CD4-positive, alpha-beta T cell treated with Interferon gamma for 1 hour (primary cell): Measurements from ENCODE around the gene TMEM161A.

Source experiments
- DNase-seq: peaks from one replicate; pipeline ENCODE4 v3.0.0-alpha.2; 2020

TMEM161A gene

DNA sequence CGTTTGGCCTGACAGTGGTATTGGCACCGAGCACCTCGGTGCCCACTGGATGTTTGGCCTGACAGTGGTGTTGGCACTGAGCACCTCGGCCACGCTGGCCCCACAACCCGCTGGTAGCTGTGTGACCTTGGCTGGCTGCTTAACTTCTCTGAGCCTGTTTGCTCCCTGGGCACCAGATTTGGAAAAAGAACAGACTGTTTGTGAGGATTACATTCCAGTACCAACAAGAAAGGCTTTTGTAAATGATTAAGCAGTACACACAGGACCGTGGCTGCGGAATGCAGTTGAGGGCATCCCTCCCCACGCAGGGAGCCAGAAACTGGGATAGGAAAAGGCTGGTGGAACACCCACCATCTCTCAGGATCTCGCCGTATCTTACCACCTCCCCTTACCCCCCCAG is 42.6 kb downstream of the TMEM161A start:
- DNase-seq: no peak

DNA sequence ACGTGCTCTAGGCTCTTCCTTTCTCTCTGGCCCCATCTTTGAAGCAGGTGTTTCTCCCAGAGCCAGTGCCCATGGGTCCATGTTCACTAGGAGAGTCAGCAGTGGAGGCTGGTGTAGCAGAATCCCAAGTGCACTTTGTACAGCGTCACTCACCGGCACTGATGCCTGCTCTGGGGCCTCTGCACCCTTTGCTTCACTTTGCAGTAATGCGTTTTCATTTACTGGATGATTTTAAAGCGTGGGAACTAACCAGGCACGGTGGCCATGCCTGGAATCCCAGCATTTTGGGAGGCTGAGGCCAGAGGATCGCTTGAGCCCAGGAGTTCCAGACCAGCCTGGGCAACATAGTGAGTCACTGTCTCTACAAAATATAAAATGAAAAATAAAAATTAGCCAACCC is 43.8 kb downstream of the TMEM161A start:
- DNase-seq: no peak

GRCh38 chr19:19087676-19088075 is 50.6 kb downstream of the TMEM161A start:
- DNase-seq: no peak

DNA sequence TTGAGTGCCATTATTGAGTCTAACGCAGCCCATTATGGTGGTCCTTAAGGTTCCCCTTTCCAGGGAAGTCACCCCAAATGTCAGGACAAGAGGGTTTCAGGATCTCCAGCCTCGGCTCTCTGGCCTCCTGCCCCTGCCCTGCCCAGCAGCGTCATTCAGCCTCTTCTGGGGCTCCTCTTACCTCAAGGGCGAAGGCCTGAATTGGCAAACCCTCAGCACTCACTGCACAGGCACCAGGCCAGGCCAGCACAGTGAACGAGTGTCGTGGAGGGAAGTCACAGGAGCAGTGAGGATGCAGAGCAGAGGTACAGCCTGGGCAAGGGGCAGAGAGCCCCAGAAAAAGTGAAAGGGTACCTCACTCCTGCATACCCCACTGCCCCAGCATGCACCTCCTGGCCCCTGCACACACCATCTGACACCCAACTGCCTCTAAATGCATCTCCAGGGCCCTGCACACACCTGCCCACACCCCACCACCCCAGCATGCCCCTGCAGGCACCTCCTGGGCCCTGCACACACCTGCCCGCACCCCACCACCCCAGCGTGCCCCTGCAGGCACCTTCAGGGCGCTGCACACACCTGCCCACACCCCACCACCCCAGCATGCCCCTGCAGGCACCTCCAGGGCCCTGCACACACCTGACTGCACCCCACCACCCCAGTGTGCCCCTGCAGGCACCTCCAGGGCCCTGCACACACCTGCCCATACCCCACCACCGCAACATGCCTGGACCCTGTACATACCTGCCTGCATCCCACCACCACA is 54.7 kb downstream of the TMEM161A start:
- DNase-seq: no peak

DNA sequence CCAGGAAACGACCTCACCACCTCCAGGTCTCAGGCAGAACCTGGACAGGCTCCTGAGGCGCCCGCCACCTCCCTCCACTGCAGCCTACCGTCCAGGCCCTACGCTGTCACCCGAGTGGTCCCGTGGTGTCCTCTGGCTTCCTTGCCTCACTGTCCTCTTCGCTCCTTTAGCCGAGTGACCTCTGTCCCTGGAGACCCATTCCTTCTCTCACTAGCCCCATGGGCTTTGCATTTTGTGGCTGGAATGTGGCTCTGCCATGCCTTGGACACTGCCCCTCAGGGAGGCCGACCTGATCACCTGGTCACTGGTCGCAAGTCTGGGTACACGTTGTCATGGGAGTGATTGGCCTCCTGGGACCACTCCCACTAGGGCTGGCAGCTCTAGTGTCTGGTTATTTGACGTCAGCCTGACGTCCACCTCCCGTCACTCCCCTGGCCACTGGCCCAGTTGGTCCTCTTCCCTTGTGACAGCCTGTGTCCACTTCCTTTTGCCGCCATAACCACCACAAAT is 56.6 kb downstream of the TMEM161A start:
- DNase-seq: no peak

- no peak for DNase-seq
These were observed 58.7 kb downstream of the TMEM161A start for GRCh38 chr19:19079571-19079970.

GRCh38 chr19:19078801-19079200 is 59.5 kb downstream of the TMEM161A start:
- DNase-seq: no peak

- DNase-seq: no peak
These were observed 61.2 kb downstream of the TMEM161A start for GRCh38 chr19:19077103-19077502.

DNA sequence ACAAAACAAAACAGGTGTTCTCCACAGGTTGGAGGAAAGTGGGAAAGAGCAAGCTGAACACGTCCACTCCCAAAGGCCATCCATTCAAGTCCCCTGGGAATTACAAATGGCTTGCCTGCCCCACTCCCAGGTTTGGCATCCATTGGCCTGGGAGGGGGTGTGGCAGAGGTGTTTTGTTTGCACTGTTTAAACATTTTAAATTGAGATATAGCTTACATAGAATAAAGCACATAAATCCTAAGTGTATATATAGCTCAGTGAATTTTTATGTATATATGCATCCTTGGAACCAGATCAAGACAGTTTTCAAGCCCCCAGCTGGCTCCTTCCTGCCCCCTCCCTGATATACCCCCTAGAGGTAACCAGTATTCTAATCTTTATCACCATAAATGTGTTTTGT is 61.8 kb downstream of the TMEM161A start:
- no peak for DNase-seq

DNA sequence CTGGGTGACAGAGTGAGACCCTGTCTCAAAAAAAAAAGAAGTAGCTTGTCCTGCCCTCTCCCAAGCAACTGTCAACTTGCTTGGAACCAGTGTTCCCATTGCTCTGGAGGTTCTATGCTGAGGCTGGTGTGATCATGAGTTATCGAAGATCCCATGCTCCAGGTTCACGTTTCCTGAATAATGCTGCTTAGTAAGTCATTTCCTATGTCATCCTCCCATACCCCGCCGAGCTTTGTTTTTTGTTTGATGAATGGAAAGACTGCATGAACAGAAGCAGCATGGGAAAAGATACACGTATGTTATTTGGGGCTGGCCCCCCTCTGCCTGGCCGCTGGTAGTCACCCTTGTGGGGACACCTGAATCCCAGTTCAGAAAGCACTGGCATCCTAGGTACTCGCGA is 63.2 kb downstream of the TMEM161A start:
- no peak for DNase-seq

DNA sequence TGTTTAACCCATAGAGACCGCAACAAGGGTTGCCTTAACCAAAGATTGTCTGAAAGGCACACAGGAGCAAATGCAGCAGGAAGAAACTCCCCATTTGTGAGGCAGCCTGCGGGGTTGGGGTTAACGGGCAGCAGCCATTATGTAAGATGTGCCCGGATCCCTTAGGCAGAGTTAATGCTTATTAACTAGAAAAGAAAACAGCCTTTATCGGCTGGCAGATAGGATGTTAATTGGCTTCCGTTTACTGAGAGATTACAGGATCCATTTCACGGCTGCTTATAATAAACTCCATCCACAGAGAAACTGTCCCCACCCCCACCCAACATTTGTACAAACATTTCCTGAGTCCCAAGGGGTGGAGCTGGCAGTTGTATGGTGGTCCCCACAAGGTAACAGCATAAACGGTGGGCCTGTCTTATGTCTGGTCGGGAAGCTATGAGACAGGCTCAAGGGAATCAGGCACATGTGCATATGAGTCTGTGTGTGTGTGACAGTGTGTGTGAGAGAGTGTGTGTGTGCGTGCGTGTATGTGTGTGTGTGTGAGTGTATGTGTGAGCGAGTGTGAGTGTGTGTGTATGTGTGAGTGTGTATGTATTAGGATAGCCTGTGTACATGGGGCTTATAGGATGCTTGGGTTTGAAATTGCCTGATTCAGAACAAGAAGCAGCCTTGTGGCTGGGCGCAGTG is 63.9 kb downstream of the TMEM161A start:
- no peak for DNase-seq

GRCh38 chr19:19071897-19072296 is 66.4 kb downstream of the TMEM161A start:
- DNase-seq: no peak
